Measurements from ENCODE around the gene MTRF1L. TPM values are rescaled to one million over a fixed set of nuclear protein-coding genes. Genes with fewer than 3 reads are reported as not detected.

The MTRF1L gene
- total and polyA plus RNA-seq, 2 donors: 10.0 to 11.5 TPM

DNA sequence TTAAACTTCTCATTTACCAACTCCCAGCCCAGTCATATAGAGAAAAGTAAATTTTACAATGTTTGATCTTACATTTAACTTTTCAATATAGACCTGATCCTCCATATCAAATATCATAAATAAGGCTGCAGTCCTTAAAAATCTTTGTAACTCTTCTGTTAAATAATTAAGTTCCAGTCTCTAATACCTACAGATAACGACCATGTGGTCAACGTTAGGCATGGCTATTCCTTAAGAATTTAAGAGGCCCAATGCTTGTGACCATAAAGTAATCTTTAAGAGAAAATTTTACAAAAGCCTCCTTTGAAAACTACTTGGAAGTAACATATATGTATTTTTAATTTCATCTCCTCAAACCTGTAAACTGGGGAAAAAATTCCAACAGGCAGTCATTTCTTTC lies 21.3 kb downstream of the MTRF1L start:
- peaks cover 16 to 20% of the 10 kb centered on the region in 2 donors for H3K4me1 ChIP-seq (ENCODE audit: control insufficient read depth in 2 of 2, insufficient read depth in 2 of 2, low read length in 2 of 2)
- H3K4me3 ChIP-seq (ENCODE audit: low read length in 2 of 2): peak overlapping the region; percentile 9 to 63
- H3K27me3 ChIP-seq (ENCODE audit: control insufficient read depth in 2 of 2, insufficient read depth in 1 of 2, low read length in 1 of 2): no peaks in the 10 kb centered on the region
- H3K27ac ChIP-seq (ENCODE audit: low read depth in 1 of 2, low read length in 1 of 2): no peak overlapping the region
- peaks cover 0 to 23% of the 10 kb centered on the region in 2 donors for H3K36me3 ChIP-seq (ENCODE audit: control insufficient read depth in 2 of 2, insufficient read depth in 2 of 2, low read length in 1 of 2)
- WGBS: 22% methylated on average over 2 of the region's 2 CpGs
- H3K9me3 ChIP-seq (ENCODE audit: control insufficient read depth in 2 of 2, insufficient read depth in 1 of 2, low read length in 1 of 2): no peaks in the 10 kb centered on the region
- DNase-seq (ENCODE audit: low read depth in 6 of 9, low spot score in 9 of 9): no peak

DNA sequence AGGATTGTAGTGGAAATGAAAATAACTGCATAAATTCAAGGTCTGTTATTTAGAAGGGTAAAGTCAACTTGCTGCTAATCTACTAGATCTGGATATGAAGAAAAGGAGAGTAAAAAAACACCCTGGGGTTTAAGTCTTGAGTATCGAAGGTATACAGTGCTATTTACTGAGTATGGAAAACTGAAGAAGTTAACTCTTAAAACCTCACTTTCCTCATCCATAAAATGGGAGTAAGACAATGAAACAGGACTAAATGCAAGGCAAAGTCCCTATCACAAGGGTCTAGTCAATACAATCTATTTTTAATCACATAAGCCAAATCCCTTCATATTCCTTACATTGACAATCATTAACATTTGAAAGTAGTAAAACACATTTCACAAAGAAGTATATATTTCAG lies 21.9 kb downstream of the MTRF1L start:
- Histone ChIP-seq H3K27me3 (ENCODE audit: control insufficient read depth in 2 of 2, insufficient read depth in 1 of 2, low read length in 1 of 2) (no peaks in the 10 kb centered on the region), H3K4me3 (ENCODE audit: low read length in 2 of 2) (peak overlapping the region; percentile 20 to 63), H3K9me3 (ENCODE audit: control insufficient read depth in 2 of 2, insufficient read depth in 1 of 2, low read length in 1 of 2) (no peaks in the 10 kb centered on the region), H3K4me1 (ENCODE audit: control insufficient read depth in 2 of 2, insufficient read depth in 2 of 2, low read length in 2 of 2) (peaks cover 16 to 20% of the 10 kb centered on the region in 2 donors), H3K36me3 (ENCODE audit: control insufficient read depth in 2 of 2, insufficient read depth in 2 of 2, low read length in 1 of 2) (peaks cover 0 to 20% of the 10 kb centered on the region in 2 donors), H3K27ac (ENCODE audit: low read depth in 1 of 2, low read length in 1 of 2) (no peak overlapping the region)
- 73% methylated on average over 1 of the region's 1 CpG for WGBS
- no peak for DNase-seq (ENCODE audit: low read depth in 6 of 9, low spot score in 9 of 9)

- Histone ChIP-seq H3K27ac (ENCODE audit: low read depth in 1 of 2, low read length in 1 of 2) (no peak overlapping the region), H3K27me3 (ENCODE audit: control insufficient read depth in 2 of 2, insufficient read depth in 1 of 2, low read length in 1 of 2) (no peaks in the 10 kb centered on the region), H3K4me1 (ENCODE audit: control insufficient read depth in 2 of 2, insufficient read depth in 2 of 2, low read length in 2 of 2) (peaks cover 11% of the 10 kb centered on the region in 2 donors), H3K36me3 (ENCODE audit: control insufficient read depth in 2 of 2, insufficient read depth in 2 of 2, low read length in 1 of 2) (peaks cover 0 to 31% of the 10 kb centered on the region in 2 donors), H3K4me3 (ENCODE audit: low read length in 2 of 2) (peak overlapping the region in 1 of 2 donors; percentile 2), H3K9me3 (ENCODE audit: control insufficient read depth in 2 of 2, insufficient read depth in 1 of 2, low read length in 1 of 2) (no peaks in the 10 kb centered on the region)
- no peak for DNase-seq (ENCODE audit: low read depth in 6 of 9, low spot score in 9 of 9)
- WGBS: 94% methylated on average over 1 of the region's 1 CpG
Observed at GRCh38 chr6:152979116-152979515, 23.4 kb downstream of the MTRF1L start.

GRCh38 chr6:152978058-152978457 lies 24.5 kb downstream of the MTRF1L start:
- Histone ChIP-seq H3K4me3 (ENCODE audit: low read length in 2 of 2) (no peak overlapping the region), H3K36me3 (ENCODE audit: control insufficient read depth in 2 of 2, insufficient read depth in 2 of 2, low read length in 1 of 2) (peaks cover 0 to 41% of the 10 kb centered on the region in 2 donors), H3K27me3 (ENCODE audit: control insufficient read depth in 2 of 2, insufficient read depth in 1 of 2, low read length in 1 of 2) (no peaks in the 10 kb centered on the region), H3K4me1 (ENCODE audit: control insufficient read depth in 2 of 2, insufficient read depth in 2 of 2, low read length in 2 of 2) (peaks cover 11% of the 10 kb centered on the region in 2 donors), H3K9me3 (ENCODE audit: control insufficient read depth in 2 of 2, insufficient read depth in 1 of 2, low read length in 1 of 2) (no peaks in the 10 kb centered on the region), H3K27ac (ENCODE audit: low read depth in 1 of 2, low read length in 1 of 2) (no peak overlapping the region)
- 60% methylated on average over 3 of the region's 3 CpGs for WGBS
- no peak for DNase-seq (ENCODE audit: low read depth in 6 of 9, low spot score in 9 of 9)

GRCh38 chr6:152977556-152977955 lies 25.0 kb downstream of the MTRF1L start:
- no peak overlapping the region for H3K27ac ChIP-seq (ENCODE audit: low read depth in 1 of 2, low read length in 1 of 2)
- H3K27me3 ChIP-seq (ENCODE audit: control insufficient read depth in 2 of 2, insufficient read depth in 1 of 2, low read length in 1 of 2): no peaks in the 10 kb centered on the region
- peaks cover 11% of the 10 kb centered on the region in 2 donors for H3K4me1 ChIP-seq (ENCODE audit: control insufficient read depth in 2 of 2, insufficient read depth in 2 of 2, low read length in 2 of 2)
- DNase-seq (ENCODE audit: low read depth in 6 of 9, low spot score in 9 of 9): no peak
- H3K4me3 ChIP-seq (ENCODE audit: low read length in 2 of 2): no peak overlapping the region
- peaks cover 0 to 46% of the 10 kb centered on the region in 2 donors for H3K36me3 ChIP-seq (ENCODE audit: control insufficient read depth in 2 of 2, insufficient read depth in 2 of 2, low read length in 1 of 2)
- H3K9me3 ChIP-seq (ENCODE audit: control insufficient read depth in 2 of 2, insufficient read depth in 1 of 2, low read length in 1 of 2): no peaks in the 10 kb centered on the region

- Histone ChIP-seq H3K27ac (ENCODE audit: low read depth in 1 of 2, low read length in 1 of 2) (no peak overlapping the region), H3K4me1 (ENCODE audit: control insufficient read depth in 2 of 2, insufficient read depth in 2 of 2, low read length in 2 of 2) (peaks cover 6 to 7% of the 10 kb centered on the region in 2 donors), H3K27me3 (ENCODE audit: control insufficient read depth in 2 of 2, insufficient read depth in 1 of 2, low read length in 1 of 2) (no peaks in the 10 kb centered on the region), H3K36me3 (ENCODE audit: control insufficient read depth in 2 of 2, insufficient read depth in 2 of 2, low read length in 1 of 2) (peaks cover 0 to 53% of the 10 kb centered on the region in 2 donors), H3K9me3 (ENCODE audit: control insufficient read depth in 2 of 2, insufficient read depth in 1 of 2, low read length in 1 of 2) (no peaks in the 10 kb centered on the region), H3K4me3 (ENCODE audit: low read length in 2 of 2) (no peak overlapping the region)
- DNase-seq (ENCODE audit: low read depth in 6 of 9, low spot score in 9 of 9): no peak
- WGBS: 100% methylated on average over 1 of the region's 1 CpG
Observed at GRCh38 chr6:152976749-152977148, 25.8 kb downstream of the MTRF1L start.

GRCh38 chr6:152975204-152975915 lies 27.1 kb downstream of the MTRF1L start:
- WGBS: 82% methylated on average over 4 of the region's 4 CpGs
- Histone ChIP-seq H3K9me3 (ENCODE audit: control insufficient read depth in 2 of 2, insufficient read depth in 1 of 2, low read length in 1 of 2) (no peaks in the 10 kb centered on the region), H3K27me3 (ENCODE audit: control insufficient read depth in 2 of 2, insufficient read depth in 1 of 2, low read length in 1 of 2) (no peaks in the 10 kb centered on the region), H3K4me1 (ENCODE audit: control insufficient read depth in 2 of 2, insufficient read depth in 2 of 2, low read length in 2 of 2) (peaks cover 6% of the 10 kb centered on the region in 2 donors), H3K36me3 (ENCODE audit: control insufficient read depth in 2 of 2, insufficient read depth in 2 of 2, low read length in 1 of 2) (peaks cover 5 to 65% of the 10 kb centered on the region in 2 donors), H3K4me3 (ENCODE audit: low read length in 2 of 2) (peak overlapping the region in 1 of 2 donors; percentile 6), H3K27ac (ENCODE audit: low read depth in 1 of 2, low read length in 1 of 2) (peak overlapping the region in 1 of 2 donors; percentile 27)
- DNase-seq (ENCODE audit: low read depth in 6 of 9, low spot score in 9 of 9): no peak

GRCh38 chr6:152973916-152974315 lies 28.6 kb downstream of the MTRF1L start:
- H3K36me3 ChIP-seq (ENCODE audit: control insufficient read depth in 2 of 2, insufficient read depth in 2 of 2, low read length in 1 of 2): peaks cover 8 to 76% of the 10 kb centered on the region in 2 donors

DNA sequence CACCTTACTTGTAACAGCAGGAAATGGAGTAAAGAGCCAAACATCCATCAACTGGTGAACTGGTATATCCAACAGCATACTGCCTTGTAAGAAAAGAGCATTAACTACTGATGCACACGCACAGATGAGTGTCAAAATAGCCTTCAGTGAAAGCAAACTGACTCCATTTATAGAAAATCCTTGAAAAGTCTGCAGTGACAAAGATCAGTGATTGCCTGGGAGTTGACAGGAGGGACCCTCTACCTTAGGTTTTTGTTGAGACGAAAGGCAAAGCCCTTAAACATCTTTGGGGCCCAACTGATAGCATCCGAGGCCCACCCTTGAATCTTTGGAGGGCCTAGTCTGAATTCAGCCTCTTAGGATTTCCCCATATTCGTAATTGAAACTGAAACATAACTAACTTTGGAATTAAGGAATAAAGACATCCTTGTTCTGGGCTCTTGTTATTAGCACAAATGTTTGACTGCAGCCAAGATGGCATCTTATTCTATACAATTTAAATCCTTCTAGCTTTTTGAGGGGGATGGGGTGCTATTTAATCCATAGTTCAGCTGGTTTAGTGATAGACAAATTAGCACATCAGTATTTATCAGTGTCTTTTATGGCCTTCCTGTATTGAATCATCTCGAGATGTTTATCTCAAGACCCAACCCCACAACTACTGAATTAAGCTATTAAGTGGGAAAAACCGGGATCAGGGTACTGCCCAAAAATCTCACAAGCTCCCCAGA lies 32.7 kb downstream of the MTRF1L start:
- Histone ChIP-seq H3K27me3 (ENCODE audit: control insufficient read depth in 2 of 2, insufficient read depth in 1 of 2, low read length in 1 of 2) (no peaks in the 10 kb centered on the region), H3K4me1 (ENCODE audit: control insufficient read depth in 2 of 2, insufficient read depth in 2 of 2, low read length in 2 of 2) (peaks cover 0 to 2% of the 10 kb centered on the region in 2 donors), H3K36me3 (ENCODE audit: control insufficient read depth in 2 of 2, insufficient read depth in 2 of 2, low read length in 1 of 2) (peaks cover 8 to 53% of the 10 kb centered on the region in 2 donors), H3K4me3 (ENCODE audit: low read length in 2 of 2) (no peak overlapping the region), H3K27ac (ENCODE audit: low read depth in 1 of 2, low read length in 1 of 2) (no peak overlapping the region), H3K9me3 (ENCODE audit: control insufficient read depth in 2 of 2, insufficient read depth in 1 of 2, low read length in 1 of 2) (no peaks in the 10 kb centered on the region)
- DNase-seq (ENCODE audit: low read depth in 6 of 9, low spot score in 9 of 9): no peak
- whole genome bisulfite sequencing: 99% methylated on average over 6 of the region's 6 CpGs

More at GRCh38 chr6:152973916-152974315, 28.6 kb downstream of the MTRF1L start:
- 97% methylated on average over 1 of the region's 1 CpG for WGBS
- Histone ChIP-seq H3K27me3 (ENCODE audit: control insufficient read depth in 2 of 2, insufficient read depth in 1 of 2, low read length in 1 of 2) (no peaks in the 10 kb centered on the region), H3K4me1 (ENCODE audit: control insufficient read depth in 2 of 2, insufficient read depth in 2 of 2, low read length in 2 of 2) (peaks cover 4 to 6% of the 10 kb centered on the region in 2 donors), H3K4me3 (ENCODE audit: low read length in 2 of 2) (no peak overlapping the region), H3K27ac (ENCODE audit: low read depth in 1 of 2, low read length in 1 of 2) (no peak overlapping the region), H3K9me3 (ENCODE audit: control insufficient read depth in 2 of 2, insufficient read depth in 1 of 2, low read length in 1 of 2) (no peaks in the 10 kb centered on the region)
- DNase-seq (ENCODE audit: low read depth in 6 of 9, low spot score in 9 of 9): no peak

Data from thymus (tissue), 11 donors.